Measurements from ENCODE around the gene ABR. TPM values are rescaled to one million over a fixed set of nuclear protein-coding genes. Genes with fewer than 3 reads are reported as not detected.

ABR gene
- total RNA-seq, 1 donor: 112 TPM

GRCh38 chr17:1033503-1033902, 146.3 kb downstream of the ABR start:
- Histone ChIP-seq H3K4me1 (ENCODE audit: insufficient read depth, low read length) (no peaks in the 10 kb centered on the region), H3K9me3 (ENCODE audit: low read depth, low read length) (no peaks in the 10 kb centered on the region), H3K27me3 (ENCODE audit: insufficient read depth, low read length) (no peaks in the 10 kb centered on the region), H3K4me3 (ENCODE audit: low read length) (no peak overlapping the region)

- Histone ChIP-seq H3K9me3 (ENCODE audit: low read depth, low read length) (no peaks in the 10 kb centered on the region), H3K27me3 (ENCODE audit: insufficient read depth, low read length) (no peaks in the 10 kb centered on the region), H3K4me3 (ENCODE audit: low read length) (no peak overlapping the region), H3K4me1 (ENCODE audit: insufficient read depth, low read length) (no peaks in the 10 kb centered on the region)
Measured at GRCh38 chr17:1032391-1032790, 147.4 kb downstream of the ABR start.

DNA sequence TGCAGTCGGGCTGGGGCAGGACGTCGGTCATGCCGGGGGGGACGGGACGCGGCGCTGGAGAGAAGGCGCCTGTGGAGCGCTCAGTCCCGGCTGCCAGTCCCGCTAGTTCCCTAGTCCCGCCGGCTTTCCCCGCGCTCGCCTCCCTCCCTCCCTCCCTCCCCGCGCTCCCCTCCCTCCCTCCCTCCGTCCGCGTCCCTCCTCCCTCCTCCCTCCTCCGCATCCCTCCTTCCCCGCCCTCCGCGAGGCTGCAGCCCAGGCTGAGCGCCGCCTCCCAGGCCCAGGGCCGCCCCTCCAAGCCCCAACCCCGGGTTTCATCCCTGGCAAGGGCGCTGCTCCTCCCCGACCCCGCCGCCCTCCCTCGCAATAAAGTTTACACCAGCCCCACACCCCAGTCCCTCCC, 148.1 kb downstream of the ABR start:
- no peak overlapping the region for H3K4me3 ChIP-seq (ENCODE audit: low read length)

DNA sequence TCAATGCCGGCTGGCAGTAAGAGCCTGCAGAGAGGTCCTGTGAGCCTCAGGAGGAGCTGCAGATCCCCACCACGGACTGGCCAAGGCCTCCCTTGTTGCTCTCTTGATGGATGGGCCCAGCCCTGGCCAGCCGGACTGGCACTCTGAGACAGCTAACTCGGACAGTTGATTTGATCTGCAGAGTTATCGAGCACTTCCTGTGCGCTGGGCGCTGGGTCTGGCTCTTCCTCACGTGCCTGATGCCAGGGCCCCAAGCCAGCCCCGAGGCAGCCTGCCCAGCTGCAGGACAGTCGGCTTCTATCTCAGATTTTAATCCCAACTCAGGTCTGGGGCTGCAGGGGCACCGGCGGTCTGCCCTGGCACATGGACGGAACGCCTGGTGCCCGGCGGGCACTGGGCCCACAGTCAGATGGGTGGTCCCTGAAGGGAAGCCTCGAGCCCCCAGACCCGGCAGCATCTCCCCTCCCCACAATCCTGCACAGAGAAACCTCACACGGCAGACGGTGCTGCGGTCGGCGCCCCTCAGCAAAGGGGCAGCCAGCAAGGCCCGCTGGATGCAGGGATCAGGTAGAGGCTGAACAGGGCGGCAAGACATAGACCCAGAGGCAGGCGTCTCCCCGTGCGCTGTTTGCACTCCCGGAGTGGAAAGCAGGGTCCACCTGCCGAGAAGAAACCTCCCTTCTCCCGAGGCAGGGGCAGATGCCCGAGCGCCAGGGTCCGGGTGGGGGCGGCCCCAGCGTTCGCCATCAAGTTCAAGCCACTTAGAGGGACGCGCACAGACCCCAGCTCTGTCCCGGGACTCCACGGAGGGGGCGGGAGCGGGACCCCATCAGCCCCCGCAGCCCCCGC, 148.9 kb downstream of the ABR start:
- no peak overlapping the region for H3K4me3 ChIP-seq (ENCODE audit: low read length)
- H3K27me3 ChIP-seq (ENCODE audit: insufficient read depth, low read length): no peaks in the 10 kb centered on the region
- no peaks in the 10 kb centered on the region for H3K4me1 ChIP-seq (ENCODE audit: insufficient read depth, low read length)
- H3K9me3 ChIP-seq (ENCODE audit: low read depth, low read length): no peaks in the 10 kb centered on the region

More for the DNA sequence above, 148.1 kb downstream of the ABR start:
- no peaks in the 10 kb centered on the region for H3K4me1 ChIP-seq (ENCODE audit: insufficient read depth, low read length)
- H3K9me3 ChIP-seq (ENCODE audit: low read depth, low read length): no peaks in the 10 kb centered on the region
- H3K27me3 ChIP-seq (ENCODE audit: insufficient read depth, low read length): no peaks in the 10 kb centered on the region

- Histone ChIP-seq H3K9me3 (ENCODE audit: low read depth, low read length) (no peaks in the 10 kb centered on the region), H3K27me3 (ENCODE audit: insufficient read depth, low read length) (no peaks in the 10 kb centered on the region), H3K4me3 (ENCODE audit: low read length) (no peak overlapping the region), H3K4me1 (ENCODE audit: insufficient read depth, low read length) (no peaks in the 10 kb centered on the region)
Measured at GRCh38 chr17:1029922-1030644, 149.7 kb downstream of the ABR start.

GRCh38 chr17:1029196-1029921, 150.4 kb downstream of the ABR start:
- Histone ChIP-seq H3K4me1 (ENCODE audit: insufficient read depth, low read length) (no peaks in the 10 kb centered on the region), H3K27me3 (ENCODE audit: insufficient read depth, low read length) (no peaks in the 10 kb centered on the region), H3K4me3 (ENCODE audit: low read length) (no peak overlapping the region), H3K9me3 (ENCODE audit: low read depth, low read length) (no peaks in the 10 kb centered on the region)

GRCh38 chr17:1027044-1027443, 152.7 kb downstream of the ABR start:
- Histone ChIP-seq H3K9me3 (ENCODE audit: low read depth, low read length) (no peaks in the 10 kb centered on the region), H3K27me3 (ENCODE audit: insufficient read depth, low read length) (no peaks in the 10 kb centered on the region)

GRCh38 chr17:1026599-1026975, 153.2 kb downstream of the ABR start:
- no peaks in the 10 kb centered on the region for H3K27me3 ChIP-seq (ENCODE audit: insufficient read depth, low read length)
- H3K4me3 ChIP-seq (ENCODE audit: low read length): no peak overlapping the region
- H3K4me1 ChIP-seq (ENCODE audit: insufficient read depth, low read length): no peaks in the 10 kb centered on the region
- H3K9me3 ChIP-seq (ENCODE audit: low read depth, low read length): no peaks in the 10 kb centered on the region

More at GRCh38 chr17:1027044-1027443, 152.7 kb downstream of the ABR start:
- Histone ChIP-seq H3K4me3 (ENCODE audit: low read length) (no peak overlapping the region), H3K4me1 (ENCODE audit: insufficient read depth, low read length) (no peaks in the 10 kb centered on the region)

DNA sequence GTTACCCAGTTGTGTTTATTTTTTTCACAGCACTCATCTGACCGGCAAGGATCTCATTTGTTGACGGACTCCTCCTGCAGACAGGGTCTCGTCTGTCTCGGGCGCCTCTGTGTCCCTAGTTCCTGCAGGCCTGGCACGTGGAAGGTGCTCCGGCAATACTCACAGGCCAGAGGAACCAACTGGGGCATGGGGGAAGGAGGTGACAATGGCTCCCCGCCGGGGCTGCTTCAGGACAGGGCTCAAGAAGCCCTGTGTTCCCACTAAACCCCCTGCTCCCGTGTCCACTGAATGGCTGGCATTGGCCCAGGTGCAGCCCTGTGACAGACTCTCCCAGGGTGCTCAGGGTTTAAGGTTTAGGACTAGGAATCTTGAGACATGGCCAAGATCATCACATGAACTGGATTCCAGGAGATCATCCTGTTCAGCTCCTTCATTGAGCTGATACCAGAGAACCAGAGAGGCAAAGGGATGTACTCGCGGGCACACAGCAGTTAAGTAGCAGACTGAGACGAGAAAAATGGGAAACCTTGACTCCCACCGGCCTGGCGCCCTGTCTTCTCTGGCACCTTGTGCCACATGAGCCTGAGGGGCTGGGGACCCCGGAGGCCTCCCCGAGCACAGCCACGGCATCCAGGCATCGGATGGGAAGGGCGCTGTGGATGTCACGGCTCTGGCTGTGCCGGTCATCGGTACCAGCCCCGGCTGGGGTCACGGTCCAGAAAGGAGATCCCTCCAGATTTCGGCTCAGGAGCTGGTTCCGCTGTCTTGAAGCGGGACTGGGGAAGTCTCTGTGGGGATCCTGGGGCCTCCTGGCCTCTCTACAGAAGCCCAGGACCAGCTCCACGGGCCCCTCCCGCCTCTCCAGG, 153.8 kb downstream of the ABR start:
- Histone ChIP-seq H3K27me3 (ENCODE audit: insufficient read depth, low read length) (no peaks in the 10 kb centered on the region), H3K9me3 (ENCODE audit: low read depth, low read length) (no peaks in the 10 kb centered on the region), H3K4me3 (ENCODE audit: low read length) (no peak overlapping the region), H3K4me1 (ENCODE audit: insufficient read depth, low read length) (no peaks in the 10 kb centered on the region)

DNA sequence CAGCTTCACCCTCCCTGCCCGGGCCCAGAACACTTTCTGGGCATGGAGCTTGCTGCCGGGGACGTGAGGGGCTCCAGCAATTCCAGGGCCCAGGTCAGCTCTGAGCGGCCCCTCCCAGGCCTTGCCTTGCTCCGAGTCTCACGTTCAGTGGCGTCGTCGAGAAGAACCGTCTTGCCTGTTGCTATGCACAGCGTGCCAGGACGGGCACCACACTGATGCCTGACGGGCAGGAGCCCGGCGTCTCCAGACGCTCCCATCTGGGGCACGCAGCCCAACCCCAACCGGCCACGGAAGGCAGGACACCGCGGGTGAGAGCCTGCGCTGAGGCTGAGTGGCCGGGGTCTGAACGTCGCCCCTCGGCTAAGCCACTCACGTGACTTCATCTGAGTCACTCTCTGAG, 155.7 kb downstream of the ABR start:
- Histone ChIP-seq H3K9me3 (ENCODE audit: low read depth, low read length) (no peaks in the 10 kb centered on the region), H3K4me3 (ENCODE audit: low read length) (no peak overlapping the region), H3K27me3 (ENCODE audit: insufficient read depth, low read length) (no peaks in the 10 kb centered on the region), H3K4me1 (ENCODE audit: insufficient read depth, low read length) (no peaks in the 10 kb centered on the region)

GRCh38 chr17:1022278-1023024, 157.3 kb downstream of the ABR start:
- H3K9me3 ChIP-seq (ENCODE audit: low read depth, low read length): no peaks in the 10 kb centered on the region

GRCh38 chr17:1021147-1021546, 158.6 kb downstream of the ABR start:
- no peaks in the 10 kb centered on the region for H3K27me3 ChIP-seq (ENCODE audit: insufficient read depth, low read length)
- H3K9me3 ChIP-seq (ENCODE audit: low read depth, low read length): no peaks in the 10 kb centered on the region
- H3K4me3 ChIP-seq (ENCODE audit: low read length): no peak overlapping the region

More at GRCh38 chr17:1022278-1023024, 157.3 kb downstream of the ABR start:
- Histone ChIP-seq H3K4me3 (ENCODE audit: low read length) (no peak overlapping the region), H3K27me3 (ENCODE audit: insufficient read depth, low read length) (no peaks in the 10 kb centered on the region), H3K4me1 (ENCODE audit: insufficient read depth, low read length) (no peaks in the 10 kb centered on the region)

DNA sequence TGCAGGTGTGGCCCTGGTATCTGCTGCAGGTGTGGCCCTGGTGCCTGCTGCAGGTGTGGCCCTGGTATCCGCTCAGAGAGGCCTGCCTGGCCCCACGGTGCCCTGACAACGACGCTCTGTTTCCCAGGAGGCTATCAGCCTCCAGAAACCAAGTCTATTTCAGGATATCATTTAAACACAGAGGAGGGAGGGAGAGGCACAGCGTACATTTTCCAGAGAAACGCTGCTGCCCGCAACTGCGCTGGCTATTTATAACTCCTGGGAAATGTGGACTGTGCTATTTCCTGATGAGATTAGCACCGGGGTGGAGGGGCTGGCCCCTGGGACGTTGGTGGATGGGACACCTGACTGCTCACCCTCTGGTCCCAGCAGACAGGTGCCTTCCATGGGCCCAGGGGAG, 160.3 kb downstream of the ABR start:
- no peaks in the 10 kb centered on the region for H3K4me1 ChIP-seq (ENCODE audit: insufficient read depth, low read length)
- H3K9me3 ChIP-seq (ENCODE audit: low read depth, low read length): no peaks in the 10 kb centered on the region
- no peaks in the 10 kb centered on the region for H3K27me3 ChIP-seq (ENCODE audit: insufficient read depth, low read length)
- H3K4me3 ChIP-seq (ENCODE audit: low read length): no peak overlapping the region

More at GRCh38 chr17:1021147-1021546, 158.6 kb downstream of the ABR start:
- no peaks in the 10 kb centered on the region for H3K4me1 ChIP-seq (ENCODE audit: insufficient read depth, low read length)

GRCh38 chr17:1018547-1018946, 161.2 kb downstream of the ABR start:
- H3K9me3 ChIP-seq (ENCODE audit: low read depth, low read length): no peaks in the 10 kb centered on the region
- H3K4me1 ChIP-seq (ENCODE audit: insufficient read depth, low read length): no peaks in the 10 kb centered on the region
- H3K4me3 ChIP-seq (ENCODE audit: low read length): no peak overlapping the region
- H3K27me3 ChIP-seq (ENCODE audit: insufficient read depth, low read length): no peaks in the 10 kb centered on the region
